Ishikawa (cell line): ENCODE data around the gene CCDC180.

Source experiments
- EP300 ChIP-seq: IDR thresholded peaks from 2 replicates; pipeline ENCODE4 v1.6.1; 2012; ENCODE audit warnings: borderline replicate concordance
- RAD21 ChIP-seq: IDR thresholded peaks from 2 replicates; pipeline ENCODE4 v1.6.1; 2012; ENCODE audit warnings: low read depth
- TAF1 ChIP-seq: IDR thresholded peaks from 2 replicates; pipeline ENCODE4 v1.6.1; 2012; ENCODE audit warnings: low read depth, mild to moderate bottlenecking
- TCF12 ChIP-seq: IDR thresholded peaks from 2 replicates; pipeline ENCODE4 v1.6.1; 2012; ENCODE audit warnings: low read depth

GRCh38 chr9:97311798-97312500 is 4.5 kb downstream of the CCDC180 start:
- no peak for TF ChIP-seq RAD21
- TF ChIP-seq TCF12 = no peak
- no peak for TF ChIP-seq EP300
- no peak for TF ChIP-seq TAF1
